HCT116 (cell line): ENCODE results near the gene ARHGEF1. TPM values are rescaled to one million over a fixed set of nuclear protein-coding genes. Genes with fewer than 3 reads are reported as not detected.

Experiments used
- ATAC-seq: fragments of 200-7000 bp; cut with Tn5 transposase; 2 replicates; pipeline ENCODE4 v1.9.1; 2020; ENCODE audit warnings: mild to moderate bottlenecking, moderate library complexity
- BruUV-seq: library from RNA; stranded (reverse); fragments of 400-500 nt; replicated peaks from 2 replicates; lab custom pipeline; 2021; lab: Mats Ljungman, UMichigan
- CTCF ChIA-PET: fragments of 300-600 bp; sonication (Branson Sonifier 250); formaldehyde crosslinking; loops from one replicate; lab custom pipeline; 2021; ENCODE audit warnings: antibody characterized with exemption; lab: Charles Lee
- POLR2A ChIA-PET: fragments of 300-600, 350-600 bp; sonication (Branson Sonifier 250); formaldehyde crosslinking; loops from one replicate; lab custom pipeline; 2021; ENCODE audit warnings: antibody characterized with exemption; lab: Charles Lee
- RAD21 ChIA-PET, 2 experiments: fragments of 300-600 bp; sonication (Branson Sonifier 250); formaldehyde crosslinking; loops; one replicate each; lab custom pipeline; 2023; ENCODE audit warnings: low total read pairs in 2 of 2; ENCODE audit not compliant: uncharacterized antibody in 2 of 2, unreplicated experiment in 2 of 2, low non-redundant PET in 1 of 2; lab: Charles Lee
- DNase-seq: peaks from one replicate; pipeline ENCODE4 v3.0.0-alpha.2; 2010; ENCODE audit warnings: low read depth, low spot score
- H2AFZ ChIP-seq: fragments of 200-600 bp; shearing (Covaris generic), sonication (generic); 2 replicates; pipeline ENCODE4 v1.6.1; 2017; ENCODE audit warnings: low read depth, mixed run types, mixed read lengths, antibody characterized with exemption, low read length; ENCODE audit not compliant: poor library complexity, severe bottlenecking
- H3K27ac ChIP-seq: 2 replicates; pipeline ENCODE4 v1.5.1; 2012; ENCODE audit warnings: low read depth, low read length
- H3K27me3 ChIP-seq: fragments of 200-600 bp; sonication (generic); 2 replicates; pipeline ENCODE4 v1.6.1; 2016; ENCODE audit warnings: mixed run types, low read length, mixed read lengths; ENCODE audit not compliant: insufficient read depth
- H3K36me3 ChIP-seq, 2 experiments: fragments of 200-500 bp in 1 of 2; fragments of 200-600 bp in 1 of 2; sonication (Bioruptor generic) in 1 of 2; sonication (generic) in 1 of 2; 2 replicates each; pipeline versions ENCODE4 v1.5.1 to v1.6.1; 2014 to 2016; ENCODE audit warnings: low read length in 2 of 2, inconsistent platforms in 1 of 2, mixed read lengths in 1 of 2, mixed run types in 1 of 2; ENCODE audit not compliant: insufficient read depth in 2 of 2, control insufficient read depth in 1 of 2
- H3K4me1 ChIP-seq, 2 experiments: fragments of 200-600 bp in 1 of 2; sonication (generic) in 1 of 2; 2 replicates each; pipeline versions ENCODE4 v1.5.1 to v1.6.1; 2012 to 2017; ENCODE audit warnings: low read length in 2 of 2, inconsistent platforms in 1 of 2, mild to moderate bottlenecking in 1 of 2, mixed read lengths in 1 of 2, mixed run types in 1 of 2, moderate library complexity in 1 of 2; ENCODE audit not compliant: insufficient read depth in 2 of 2, control insufficient read depth in 1 of 2
- H3K4me2 ChIP-seq: fragments of 200-600 bp; sonication (generic); 2 replicates; pipeline ENCODE4 v1.6.1; 2017; ENCODE audit warnings: mixed run types, low read length, mixed read lengths
- H3K4me3 ChIP-seq, 2 experiments: fragments of 200-600 bp in 1 of 2; sonication (generic) in 1 of 2; replicated peaks in 1 of 2; 2 replicates each; pipeline ENCODE4 v1.5.1; 2011 to 2016; ENCODE audit warnings: low read length in 2 of 2, control low read depth in 1 of 2, low read depth in 1 of 2, mild to moderate bottlenecking in 1 of 2, mixed read lengths in 1 of 2, mixed run types in 1 of 2
- H3K79me2 ChIP-seq: fragments of 200-600 bp; sonication (generic); 2 replicates; pipeline ENCODE4 v1.6.1; 2017; ENCODE audit warnings: mild to moderate bottlenecking, mixed run types, low read length, moderate library complexity, mixed read lengths; ENCODE audit not compliant: insufficient read depth
- H3K9ac ChIP-seq: fragments of 200-600 bp; sonication (generic); 2 replicates; pipeline ENCODE4 v1.6.1; 2016; ENCODE audit warnings: low read length, mixed read lengths
- H3K9me2 ChIP-seq: fragments of 200-600 bp; sonication (generic), shearing (Covaris generic); 2 replicates; pipeline ENCODE4 v1.6.1; 2017; ENCODE audit warnings: mixed run types, mild to moderate bottlenecking, moderate library complexity; ENCODE audit not compliant: insufficient read depth
- H3K9me3 ChIP-seq, 2 experiments: fragments of 200-500 bp in 1 of 2; fragments of 200-600 bp in 1 of 2; sonication (Bioruptor generic) in 1 of 2; sonication (generic) in 1 of 2; 2 replicates each; pipeline ENCODE4 v1.6.1; 2014 to 2017; ENCODE audit warnings: low read length in 2 of 2, mixed read lengths in 2 of 2, inconsistent platforms in 1 of 2, low read depth in 1 of 2, mild to moderate bottlenecking in 1 of 2, mixed run types in 1 of 2, moderate library complexity in 1 of 2; ENCODE audit not compliant: control insufficient read depth in 1 of 2, insufficient read depth in 1 of 2
- H4K20me1 ChIP-seq: fragments of 200-600 bp; sonication (generic), shearing (Covaris generic); 2 replicates; pipeline ENCODE4 v1.6.1; 2017; ENCODE audit warnings: mixed run types, mild to moderate bottlenecking, moderate library complexity; ENCODE audit not compliant: insufficient read depth
- EGR1 ChIP-seq: IDR thresholded peaks from 2 replicates; pipeline ENCODE4 v1.6.1; 2012; ENCODE audit warnings: low read depth
- EZH2phosphoT487 ChIP-seq: fragments of 200-600 bp; IDR thresholded peaks from 2 replicates; pipeline ENCODE4 v1.6.1; 2018; ENCODE audit warnings: antibody characterized with exemption, borderline replicate concordance
- POLR2A ChIP-seq: IDR thresholded peaks from 2 replicates; pipeline ENCODE4 v1.7.0; 2011; ENCODE audit warnings: borderline replicate concordance; ENCODE audit not compliant: insufficient read depth, insufficient read length; ENCODE audit errors: extremely low read depth
- RAD21 ChIP-seq: IDR thresholded peaks from 2 replicates; pipeline ENCODE4 v1.6.1; 2012; ENCODE audit warnings: low read depth, mild to moderate bottlenecking
- TCF7L2 ChIP-seq: IDR thresholded peaks from 2 replicates; pipeline ENCODE4 v1.7.0; 2011; ENCODE audit warnings: borderline replicate concordance, inconsistent platforms; ENCODE audit not compliant: insufficient read depth, insufficient read length; ENCODE audit errors: extremely low read depth
- ZNF274 ChIP-seq: fragments of 200-500 bp; sonication (Bioruptor generic); IDR thresholded peaks from 2 replicates; pipeline ENCODE4 v1.6.1; 2014; ENCODE audit warnings: mild to moderate bottlenecking, low read depth, low read length, inconsistent platforms
- intact Hi-C: fragments of 100-400 bp; cut with micrococcal nuclease; formaldehyde crosslinking; loops from 2 replicates; pipeline ENCODE4 v1.10.0; 2022
- total RNA-seq: library from RNA; stranded (reverse); gene quantifications from one replicate; pipeline ENCODE4 v1.2.1, GENCODE V29; 2021; ENCODE audit not compliant: unreplicated experiment
- TF ChIP-seq, protein P1 (sequence below): IDR thresholded peaks from 2 replicates; pipeline ENCODE4 v1.6.1; 2012; ENCODE audit warnings: low read depth
- TF ChIP-seq, protein P2 (sequence below): IDR thresholded peaks from 2 replicates; pipeline ENCODE4 v1.6.1; 2012

ARHGEF1 gene
- total RNA-seq, 1 experiment from 2014 or later: 110 TPM

DNA sequence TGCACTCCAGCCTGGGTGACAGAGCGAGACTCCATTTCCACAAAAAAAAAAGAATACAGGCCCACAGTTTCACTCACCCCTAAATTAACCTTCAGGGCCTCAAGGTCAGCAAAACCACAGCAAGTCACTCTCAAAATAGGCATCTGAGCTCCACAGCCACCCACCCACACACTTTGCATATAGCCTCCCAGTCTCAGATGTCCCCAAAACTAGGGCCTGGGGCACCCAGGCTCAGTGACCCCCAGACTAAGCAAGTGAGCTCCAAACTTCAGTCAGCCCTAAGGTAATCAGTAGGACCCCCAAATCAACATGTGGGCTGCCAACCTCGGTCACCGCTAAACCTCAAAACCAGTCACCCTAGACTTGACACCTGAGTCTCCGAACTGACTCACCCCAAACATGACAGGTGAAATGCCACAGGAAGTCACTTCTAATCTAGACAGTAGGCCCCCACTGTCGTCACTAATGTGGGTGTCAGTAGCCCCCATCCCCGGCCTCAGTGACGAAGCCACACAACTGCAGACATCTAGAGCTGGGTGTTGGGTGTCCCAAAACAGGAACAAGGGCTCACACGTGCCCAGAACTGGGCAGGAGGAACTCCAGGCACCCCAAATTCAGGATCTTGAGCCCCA, 62.3 kb downstream of the ARHGEF1 start:
- H3K9ac ChIP-seq: no peak overlapping the region
- CTCF ChIA-PET: interaction anchor here (1.1 kb wide), 1 partner anchor 13 kb away, joined by 4 read pairs; no protein-coding TSS in a partner anchor
- no peak overlapping the region for H2AFZ ChIP-seq
- POLR2A ChIA-PET: interaction anchor here (0.7 to 1.2 kb wide), 2 partner anchors 61 to 85 kb away, joined by 3 read pairs; partner anchors contain the start of gene RPS19
- no peaks in the 10 kb centered on the region for H3K9me2 ChIP-seq
- no TSS peak for BruUV-seq
- ATAC-seq (no peak), DNase-seq (no peak)
- no peak overlapping the region for H3K4me2 ChIP-seq
- no peak overlapping the region for H3K4me3 ChIP-seq
- intact Hi-C loops: no loop called here
- H4K20me1 ChIP-seq: no peaks in the 10 kb centered on the region
- H3K79me2 ChIP-seq: no peaks in the 10 kb centered on the region
- RAD21 ChIA-PET: no interaction called here
- no peaks in the 10 kb centered on the region for H3K36me3 ChIP-seq
- H3K27me3 ChIP-seq: no peaks in the 10 kb centered on the region
- no peaks in the 10 kb centered on the region for H3K4me1 ChIP-seq
- no peak overlapping the region for H3K27ac ChIP-seq
- TF ChIP-seq, protein P1, sequence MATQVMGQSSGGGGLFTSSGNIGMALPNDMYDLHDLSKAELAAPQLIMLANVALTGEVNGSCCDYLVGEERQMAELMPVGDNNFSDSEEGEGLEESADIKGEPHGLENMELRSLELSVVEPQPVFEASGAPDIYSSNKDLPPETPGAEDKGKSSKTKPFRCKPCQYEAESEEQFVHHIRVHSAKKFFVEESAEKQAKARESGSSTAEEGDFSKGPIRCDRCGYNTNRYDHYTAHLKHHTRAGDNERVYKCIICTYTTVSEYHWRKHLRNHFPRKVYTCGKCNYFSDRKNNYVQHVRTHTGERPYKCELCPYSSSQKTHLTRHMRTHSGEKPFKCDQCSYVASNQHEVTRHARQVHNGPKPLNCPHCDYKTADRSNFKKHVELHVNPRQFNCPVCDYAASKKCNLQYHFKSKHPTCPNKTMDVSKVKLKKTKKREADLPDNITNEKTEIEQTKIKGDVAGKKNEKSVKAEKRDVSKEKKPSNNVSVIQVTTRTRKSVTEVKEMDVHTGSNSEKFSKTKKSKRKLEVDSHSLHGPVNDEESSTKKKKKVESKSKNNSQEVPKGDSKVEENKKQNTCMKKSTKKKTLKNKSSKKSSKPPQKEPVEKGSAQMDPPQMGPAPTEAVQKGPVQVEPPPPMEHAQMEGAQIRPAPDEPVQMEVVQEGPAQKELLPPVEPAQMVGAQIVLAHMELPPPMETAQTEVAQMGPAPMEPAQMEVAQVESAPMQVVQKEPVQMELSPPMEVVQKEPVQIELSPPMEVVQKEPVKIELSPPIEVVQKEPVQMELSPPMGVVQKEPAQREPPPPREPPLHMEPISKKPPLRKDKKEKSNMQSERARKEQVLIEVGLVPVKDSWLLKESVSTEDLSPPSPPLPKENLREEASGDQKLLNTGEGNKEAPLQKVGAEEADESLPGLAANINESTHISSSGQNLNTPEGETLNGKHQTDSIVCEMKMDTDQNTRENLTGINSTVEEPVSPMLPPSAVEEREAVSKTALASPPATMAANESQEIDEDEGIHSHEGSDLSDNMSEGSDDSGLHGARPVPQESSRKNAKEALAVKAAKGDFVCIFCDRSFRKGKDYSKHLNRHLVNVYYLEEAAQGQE: no peak
- TF ChIP-seq POLR2A (no peak), RAD21 (no peak), EGR1 (no peak), ZNF274 (no peak), EZH2phosphoT487 (no peak), TCF7L2 (no peak)
- TF ChIP-seq, protein P2, sequence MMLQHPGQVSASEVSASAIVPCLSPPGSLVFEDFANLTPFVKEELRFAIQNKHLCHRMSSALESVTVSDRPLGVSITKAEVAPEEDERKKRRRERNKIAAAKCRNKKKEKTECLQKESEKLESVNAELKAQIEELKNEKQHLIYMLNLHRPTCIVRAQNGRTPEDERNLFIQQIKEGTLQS: no peak
- no peaks in the 10 kb centered on the region for H3K9me3 ChIP-seq
